ENCODE data around the gene AKAP9. TPM values are rescaled to one million over a fixed set of nuclear protein-coding genes. Genes with fewer than 3 reads are reported as not detected.

The AKAP9 gene
- total RNA-seq: 10 to 100 TPM; 14.0 to 26.2 TPM

GRCh38 chr7:91940572-91941341, at the start of gene AKAP9:
TSS of gene AKAP9 (plus strand) at chr7:91940862. CDS start at chr7:91941100, 238 bp downstream.

GRCh38 chr7:92134271-92135051, 193.8 kb downstream of the AKAP9 start, which contains the start of gene CYP51A1:
TSS of gene CYP51A1 (minus strand) at chr7:92134477. CDS start at chr7:92134364, 113 bp downstream.

Other genes with a start within 250 kb of the AKAP9 start
- 10 to 100 TPM; 11.4 to 11.7 TPM for gene MTERF1, start 60.2 kb upstream of the AKAP9 start, total RNA-seq
- gene CYP51A1, start 193.6 kb downstream of the AKAP9 start, total RNA-seq: 100 to 1,000 TPM; 266 to 278 TPM
- gene LRRD1, start 238.3 kb downstream of the AKAP9 start, total RNA-seq: under 1 TPM; under 0.01 TPM

Measured in melanocyte of skin (primary cell).